PFSK-1 (cell line): ENCODE data around the gene TBKBP1.

Experiments
- FOXP2 ChIP-seq: optimal IDR thresholded peaks from 2 replicates; pipeline ENCODE3; 2011; ENCODE audit warnings: borderline replicate concordance, control low read depth, inconsistent platforms; ENCODE audit not compliant: insufficient read depth; ENCODE audit errors: extremely low read length, extremely low read depth
- POLR2AphosphoS5 ChIP-seq: IDR thresholded peaks from 2 replicates; pipeline ENCODE4 v1.6.1; 2012; ENCODE audit warnings: low read depth, mild to moderate bottlenecking, control low read depth, low read length, moderate library complexity
- SIN3A ChIP-seq: IDR thresholded peaks from 2 replicates; pipeline ENCODE4 v1.6.1; 2012; ENCODE audit warnings: mild to moderate bottlenecking, low read length, moderate library complexity, borderline replicate concordance; ENCODE audit not compliant: insufficient read depth
- TAF1 ChIP-seq: IDR thresholded peaks from 2 replicates; pipeline ENCODE4 v1.6.1; 2012; ENCODE audit warnings: low read length, control low read depth, borderline replicate concordance; ENCODE audit not compliant: insufficient read depth
- TF ChIP-seq, protein P1 (sequence below), 2 experiments: IDR thresholded peaks; 2 replicates each; pipeline versions ENCODE4 v1.6.1 to v1.8.0; 2011 to 2012; ENCODE audit warnings: low read depth in 2 of 2, low read length in 2 of 2, control low read depth in 1 of 2, inconsistent platforms in 1 of 2, mild to moderate bottlenecking in 1 of 2, moderate library complexity in 1 of 2; ENCODE audit not compliant: insufficient read depth in 1 of 2

TBKBP1 gene

DNA sequence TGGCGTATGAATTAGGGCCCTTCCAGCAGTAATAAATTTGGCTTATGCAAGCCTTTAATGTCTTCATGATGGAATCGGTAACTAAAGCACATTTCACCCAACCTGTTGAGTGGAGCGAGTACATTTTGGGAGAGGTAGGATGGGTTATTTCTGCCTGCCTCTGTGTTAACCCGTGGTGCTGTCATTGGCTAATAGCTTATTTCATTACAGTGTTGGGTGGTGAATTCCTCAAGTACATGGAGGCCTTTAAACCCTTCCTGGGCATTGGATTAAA, 17.8 kb upstream of the TBKBP1 start:
- TF ChIP-seq FOXP2 (no peak), TAF1 (no peak), POLR2AphosphoS5 (no peak), SIN3A (no peak)
- TF ChIP-seq, protein P1, sequence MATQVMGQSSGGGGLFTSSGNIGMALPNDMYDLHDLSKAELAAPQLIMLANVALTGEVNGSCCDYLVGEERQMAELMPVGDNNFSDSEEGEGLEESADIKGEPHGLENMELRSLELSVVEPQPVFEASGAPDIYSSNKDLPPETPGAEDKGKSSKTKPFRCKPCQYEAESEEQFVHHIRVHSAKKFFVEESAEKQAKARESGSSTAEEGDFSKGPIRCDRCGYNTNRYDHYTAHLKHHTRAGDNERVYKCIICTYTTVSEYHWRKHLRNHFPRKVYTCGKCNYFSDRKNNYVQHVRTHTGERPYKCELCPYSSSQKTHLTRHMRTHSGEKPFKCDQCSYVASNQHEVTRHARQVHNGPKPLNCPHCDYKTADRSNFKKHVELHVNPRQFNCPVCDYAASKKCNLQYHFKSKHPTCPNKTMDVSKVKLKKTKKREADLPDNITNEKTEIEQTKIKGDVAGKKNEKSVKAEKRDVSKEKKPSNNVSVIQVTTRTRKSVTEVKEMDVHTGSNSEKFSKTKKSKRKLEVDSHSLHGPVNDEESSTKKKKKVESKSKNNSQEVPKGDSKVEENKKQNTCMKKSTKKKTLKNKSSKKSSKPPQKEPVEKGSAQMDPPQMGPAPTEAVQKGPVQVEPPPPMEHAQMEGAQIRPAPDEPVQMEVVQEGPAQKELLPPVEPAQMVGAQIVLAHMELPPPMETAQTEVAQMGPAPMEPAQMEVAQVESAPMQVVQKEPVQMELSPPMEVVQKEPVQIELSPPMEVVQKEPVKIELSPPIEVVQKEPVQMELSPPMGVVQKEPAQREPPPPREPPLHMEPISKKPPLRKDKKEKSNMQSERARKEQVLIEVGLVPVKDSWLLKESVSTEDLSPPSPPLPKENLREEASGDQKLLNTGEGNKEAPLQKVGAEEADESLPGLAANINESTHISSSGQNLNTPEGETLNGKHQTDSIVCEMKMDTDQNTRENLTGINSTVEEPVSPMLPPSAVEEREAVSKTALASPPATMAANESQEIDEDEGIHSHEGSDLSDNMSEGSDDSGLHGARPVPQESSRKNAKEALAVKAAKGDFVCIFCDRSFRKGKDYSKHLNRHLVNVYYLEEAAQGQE (IDR thresholded peaks at IDR 0.05; ENCODE audit: insufficient read depth in 1 of 2, low read depth in 2 of 2, low read length in 2 of 2), result no peak

DNA sequence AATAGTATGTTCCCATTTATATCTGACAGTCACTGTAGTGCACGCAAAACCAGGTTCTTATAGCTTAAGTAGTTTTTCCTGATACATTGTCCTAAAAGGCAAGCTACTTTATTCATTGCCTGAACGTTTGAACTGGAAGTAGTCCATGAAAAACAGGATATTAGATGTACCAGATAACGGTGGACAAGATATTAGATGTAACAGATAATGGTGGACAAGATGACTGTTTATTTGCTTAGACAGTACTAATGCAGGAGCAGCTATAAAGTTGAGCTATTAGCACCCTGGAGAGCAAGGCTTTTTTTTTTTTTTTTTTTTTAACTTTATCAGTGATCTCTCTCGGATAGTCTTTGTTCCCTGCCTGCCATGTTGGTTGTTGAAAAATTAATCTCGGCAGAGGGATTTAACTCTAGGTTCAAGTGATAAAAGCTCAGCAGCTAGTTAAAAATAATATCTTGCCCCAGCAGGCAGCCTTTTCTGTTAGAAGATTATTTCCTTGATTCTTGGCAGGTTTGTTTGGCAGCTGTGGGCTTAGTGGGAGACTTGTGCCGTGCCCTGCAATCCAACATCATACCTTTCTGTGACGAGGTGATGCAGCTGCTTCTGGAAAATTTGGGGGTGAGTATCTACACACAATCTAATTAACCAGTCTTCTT, 17.3 kb upstream of the TBKBP1 start:
- no peak for TF ChIP-seq TAF1

DNA sequence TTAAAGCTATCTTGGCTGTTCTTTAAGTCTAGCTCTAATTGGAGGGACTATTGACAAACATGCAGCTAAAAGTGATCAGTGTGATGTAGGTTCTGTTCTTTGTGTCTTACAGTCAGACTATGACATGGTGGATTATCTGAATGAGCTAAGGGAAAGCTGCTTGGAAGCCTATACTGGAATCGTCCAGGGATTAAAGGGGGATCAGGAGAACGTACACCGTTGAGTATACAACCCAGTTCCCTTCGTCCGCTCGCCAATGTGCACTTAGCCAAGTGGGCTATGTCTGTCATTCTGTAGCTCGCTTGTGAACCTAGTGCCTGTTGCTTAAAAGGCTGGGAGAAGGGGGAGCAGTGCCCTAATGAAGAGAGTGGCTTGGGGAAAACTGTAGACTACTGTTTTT, 15.8 kb upstream of the TBKBP1 start:
- no peak for TF ChIP-seq POLR2AphosphoS5
- TF ChIP-seq, protein P1 (IDR thresholded peaks at IDR 0.05; ENCODE audit: insufficient read depth in 1 of 2, low read depth in 2 of 2, low read length in 2 of 2), result no peak
- TF ChIP-seq TAF1, result no peak
- no peak for TF ChIP-seq SIN3A
- TF ChIP-seq FOXP2, result no peak

DNA sequence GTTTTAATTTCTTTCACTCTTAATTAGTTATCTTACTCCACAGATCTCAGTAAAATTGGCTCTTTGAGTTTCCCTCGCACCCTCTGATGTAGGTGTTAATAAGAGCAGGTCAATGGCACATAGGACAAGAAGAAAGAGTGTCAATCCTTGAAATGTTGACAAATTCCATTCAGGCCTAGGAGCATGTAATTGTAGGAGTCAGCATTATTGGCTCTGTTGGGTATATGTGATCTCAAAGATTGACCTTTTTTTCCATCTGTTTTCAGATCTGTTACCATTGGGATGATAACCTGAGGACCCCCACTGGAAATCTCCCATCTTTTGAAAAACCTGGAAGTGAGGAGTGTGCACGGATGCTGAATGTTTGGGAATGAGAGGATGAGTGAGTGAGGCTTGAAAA, 11.8 kb upstream of the TBKBP1 start:
- TF ChIP-seq SIN3A, result no peak
- no peak for TF ChIP-seq TAF1
- TF ChIP-seq POLR2AphosphoS5, result no peak; the same call in 1 of the 2 replicates
- TF ChIP-seq, protein P1 (IDR thresholded peaks at IDR 0.05; ENCODE audit: insufficient read depth in 1 of 2, low read depth in 2 of 2, low read length in 2 of 2), result no peak
- no peak for TF ChIP-seq FOXP2

DNA sequence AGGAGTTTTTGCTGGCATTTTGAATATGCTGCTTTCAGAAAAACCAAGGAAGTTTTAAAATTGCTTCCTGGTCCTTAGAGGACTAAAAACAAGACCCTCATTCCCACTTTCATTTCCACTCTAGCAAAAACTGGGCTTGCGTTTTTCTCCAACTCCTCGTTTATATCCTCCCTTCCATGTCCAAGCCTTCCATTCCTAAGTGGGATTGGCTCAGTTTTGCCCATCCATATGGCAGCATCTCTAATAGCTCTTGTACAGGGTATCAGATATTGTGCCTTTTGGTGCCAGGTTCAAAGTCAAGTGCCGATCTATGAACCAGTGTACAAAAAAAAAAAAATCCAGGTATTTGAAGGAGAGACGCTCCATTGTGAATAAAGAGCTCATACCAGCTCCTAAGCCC, 9.9 kb upstream of the TBKBP1 start:
- no peak for TF ChIP-seq SIN3A
- TF ChIP-seq FOXP2, result no peak
- TF ChIP-seq, protein P1 (IDR thresholded peaks at IDR 0.05; ENCODE audit: insufficient read depth in 1 of 2, low read depth in 2 of 2, low read length in 2 of 2), result no peak
- TF ChIP-seq TAF1, result no peak
- no peak for TF ChIP-seq POLR2AphosphoS5
